T-helper 17 cell (primary cell): ENCODE measurements around the gene TNK1. TPM values are rescaled to one million over a fixed set of nuclear protein-coding genes. Genes with fewer than 3 reads are reported as not detected.
A peak's percentile ranks its signal among the peaks of the same experiment; 100 is the strongest.
"Not testable (repeated sequence)": the region's sequence is repeated elsewhere in the genome, so short reads cannot be mapped to it uniquely, and the experiment has no call there.

ENCODE experiments used
- ATAC-seq: fragments of 150-1000 bp; cut with Tn5 transposase; 2 replicates; pipeline ENCODE4 v1.10.0; 2021; ENCODE audit warnings: mild to moderate bottlenecking, moderate library complexity
- DNase-seq, 3 donors: peaks; one replicate each; pipeline versions ENCODE4 v3.0.0 to v3.0.0-alpha.2; 2020 to 2021
- H3K9me3 ChIP-seq: one replicate; pipeline ENCODE4 v1.7.0; 2013; ENCODE audit warnings: low read length, mild to moderate bottlenecking; ENCODE audit not compliant: control insufficient read depth, poor library complexity, severe bottlenecking
- H3K27ac Mint-ChIP-seq: one replicate; pipeline ENCODE4 v1.8.0; 2022; ENCODE audit warnings: mild to moderate bottlenecking, moderate library complexity, mixed read lengths
- H3K27me3 Mint-ChIP-seq: one replicate; pipeline ENCODE4 v1.8.0; 2022; ENCODE audit warnings: mixed read lengths
- H3K36me3 Mint-ChIP-seq: one replicate; pipeline ENCODE4 v1.8.0; 2022; ENCODE audit warnings: low read depth, mixed read lengths
- H3K4me1 Mint-ChIP-seq: one replicate; pipeline ENCODE4 v1.8.0; 2022; ENCODE audit warnings: mild to moderate bottlenecking, mixed read lengths
- H3K4me3 Mint-ChIP-seq: one replicate; pipeline ENCODE4 v1.8.0; 2022; ENCODE audit warnings: mild to moderate bottlenecking, moderate library complexity, mixed read lengths
- total RNA-seq, 4 donors: library from RNA in 2 of 4; stranded (reverse) in 2 of 4; gene quantifications; one replicate each; pipeline ENCODE4 v1.2.3 and lab custom pipeline; 2022 to 2026

TNK1 gene
- total RNA-seq, 2 donors from 2014 or later, result 4.8 to 5.9 TPM

GRCh38 chr17:7363311-7363710, 17.6 kb upstream of the TNK1 start:
- H3K36me3 Mint-ChIP-seq, result peaks cover 2% of the 10 kb centered on the region
- ATAC-seq, result no peak
- H3K27me3 Mint-ChIP-seq, result peaks cover 15% of the 10 kb centered on the region
- H3K27ac Mint-ChIP-seq, result no peak overlapping the region
- H3K9me3 ChIP-seq, result no peaks in the 10 kb centered on the region
- H3K4me3 Mint-ChIP-seq, result no peak overlapping the region
- DNase-seq, result no peak
- H3K4me1 Mint-ChIP-seq, result peaks cover 5% of the 10 kb centered on the region

GRCh38 chr17:7365963-7366362, 14.9 kb upstream of the TNK1 start:
- ATAC-seq, H3K9me3 ChIP-seq, DNase-seq, H3K27ac Mint-ChIP-seq, H3K4me1 Mint-ChIP-seq, H3K36me3 Mint-ChIP-seq, H3K4me3 Mint-ChIP-seq: not testable (repeated sequence)
- H3K27me3 Mint-ChIP-seq, result peaks cover 24% of the 10 kb centered on the region

GRCh38 chr17:7367083-7367482, 13.8 kb upstream of the TNK1 start:
- DNase-seq (no peak), ATAC-seq (no peak)
- Mint-ChIP-seq H3K36me3 (peaks cover 2% of the 10 kb centered on the region), H3K27me3 (peaks cover 17% of the 10 kb centered on the region), H3K27ac (no peak overlapping the region), H3K4me1 (peaks cover 7% of the 10 kb centered on the region), H3K4me3 (no peak overlapping the region)
- no peaks in the 10 kb centered on the region for H3K9me3 ChIP-seq

- ATAC-seq, result no peak
- H3K4me1 Mint-ChIP-seq, result peaks cover 7% of the 10 kb centered on the region
- no peak for DNase-seq
- no peak overlapping the region for H3K4me3 Mint-ChIP-seq
- no peak overlapping the region for H3K27ac Mint-ChIP-seq
- no peaks in the 10 kb centered on the region for H3K9me3 ChIP-seq
- H3K36me3 Mint-ChIP-seq, result peaks cover 2% of the 10 kb centered on the region
- H3K27me3 Mint-ChIP-seq, result peaks cover 14% of the 10 kb centered on the region
Observed at GRCh38 chr17:7367918-7368598, 12.8 kb upstream of the TNK1 start.

GRCh38 chr17:7368599-7368994, 12.3 kb upstream of the TNK1 start:
- peaks cover 14% of the 10 kb centered on the region for H3K27me3 Mint-ChIP-seq
- H3K36me3 Mint-ChIP-seq, H3K9me3 ChIP-seq, DNase-seq, H3K27ac Mint-ChIP-seq, H3K4me1 Mint-ChIP-seq, ATAC-seq, H3K4me3 Mint-ChIP-seq: not testable (repeated sequence)

DNA sequence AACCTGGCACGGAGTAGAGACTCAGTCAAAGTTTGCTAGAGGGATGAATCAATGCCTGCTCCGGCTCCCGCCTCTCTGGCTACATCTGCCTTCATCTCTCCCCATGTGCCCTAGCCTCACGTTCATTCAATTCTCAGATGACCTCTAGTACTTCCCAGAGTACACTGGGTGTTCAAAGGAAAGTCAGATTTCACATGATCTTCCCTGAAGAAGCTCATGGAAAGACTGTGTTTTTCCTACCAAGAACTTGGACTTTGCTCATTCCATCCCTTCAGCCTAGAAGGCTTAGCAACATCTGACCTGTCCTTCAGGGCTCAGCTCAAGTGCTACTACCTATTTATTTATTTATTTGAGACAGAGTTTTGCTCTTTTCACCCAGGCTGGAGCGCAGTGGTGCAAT, 11.1 kb upstream of the TNK1 start:
- no peak overlapping the region for H3K4me3 Mint-ChIP-seq
- H3K27me3 Mint-ChIP-seq, result peaks cover 14% of the 10 kb centered on the region
- DNase-seq (no peak), ATAC-seq (no peak)
- peaks cover 7% of the 10 kb centered on the region for H3K4me1 Mint-ChIP-seq
- H3K9me3 ChIP-seq, result no peaks in the 10 kb centered on the region
- H3K36me3 Mint-ChIP-seq, result peaks cover 2% of the 10 kb centered on the region
- no peak overlapping the region for H3K27ac Mint-ChIP-seq

DNA sequence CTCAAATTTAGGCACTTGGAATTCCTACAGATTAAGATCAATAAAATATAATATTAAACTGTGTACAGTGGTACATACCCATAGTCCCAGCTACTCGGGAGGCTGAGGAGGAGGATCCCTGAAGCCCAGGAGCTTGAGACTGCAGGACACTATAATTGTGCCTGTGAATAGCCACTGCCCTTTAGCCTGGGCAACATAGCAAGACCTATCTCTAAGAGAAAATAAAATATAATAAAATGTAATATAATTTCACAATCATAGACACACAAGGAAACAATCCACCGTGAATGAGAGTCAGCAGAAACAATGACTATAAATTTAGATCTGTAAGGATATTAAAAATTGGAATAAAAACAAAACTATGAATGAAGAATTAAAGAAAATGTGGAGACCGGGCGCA, 10.0 kb upstream of the TNK1 start:
- no peaks in the 10 kb centered on the region for H3K36me3 Mint-ChIP-seq
- DNase-seq (no peak), ATAC-seq (no peak)
- peaks cover 2% of the 10 kb centered on the region for H3K4me1 Mint-ChIP-seq
- H3K4me3 Mint-ChIP-seq, result no peak overlapping the region
- no peaks in the 10 kb centered on the region for H3K9me3 ChIP-seq
- H3K27ac Mint-ChIP-seq, result no peak overlapping the region
- peaks cover 9% of the 10 kb centered on the region for H3K27me3 Mint-ChIP-seq

GRCh38 chr17:7374353-7374752, 6.5 kb upstream of the TNK1 start:
- ATAC-seq, result no peak
- Mint-ChIP-seq H3K4me1 (peaks cover 2% of the 10 kb centered on the region), H3K36me3 (no peaks in the 10 kb centered on the region), H3K27ac (no peak overlapping the region), H3K27me3 (peaks cover 14% of the 10 kb centered on the region), H3K4me3 (no peak overlapping the region)
- no peaks in the 10 kb centered on the region for H3K9me3 ChIP-seq
- no peak for DNase-seq

GRCh38 chr17:7379134-7379533, 1.8 kb upstream of the TNK1 start:
- Mint-ChIP-seq H3K4me3 (no peak overlapping the region), H3K27ac (no peak overlapping the region), H3K27me3 (peaks cover 39% of the 10 kb centered on the region), H3K4me1 (peaks cover 5% of the 10 kb centered on the region), H3K36me3 (peaks cover 3% of the 10 kb centered on the region)
- H3K9me3 ChIP-seq, result no peaks in the 10 kb centered on the region
- no peak for DNase-seq
- ATAC-seq, result no peak

DNA sequence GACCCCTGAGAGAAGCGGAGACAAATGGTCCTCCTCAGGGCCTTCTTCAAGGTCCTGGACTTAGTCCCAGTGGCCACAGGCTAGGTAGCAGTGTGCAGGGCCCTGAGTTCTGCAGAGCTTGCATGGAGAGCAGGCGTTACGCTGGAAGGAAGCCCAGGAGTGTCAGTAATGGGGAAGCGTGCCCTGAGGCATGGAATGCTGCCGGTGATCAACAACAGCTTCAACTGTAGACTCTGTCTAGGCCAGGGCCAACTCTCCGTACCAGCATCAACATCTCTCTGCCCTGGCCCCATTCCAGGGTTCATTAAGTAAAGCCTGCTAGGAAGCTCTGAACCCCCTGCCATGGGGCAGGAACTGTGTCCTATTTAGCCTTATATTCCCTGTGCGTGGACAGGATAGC, 568 bp upstream of the TNK1 start:
- Mint-ChIP-seq H3K4me3 (no peak overlapping the region), H3K27me3 (peaks cover 39% of the 10 kb centered on the region), H3K4me1 (peaks cover 10% of the 10 kb centered on the region), H3K27ac (no peak overlapping the region), H3K36me3 (peaks cover 3% of the 10 kb centered on the region)
- no peak for DNase-seq
- no peaks in the 10 kb centered on the region for H3K9me3 ChIP-seq
- no peak for ATAC-seq

- no peaks in the 10 kb centered on the region for H3K9me3 ChIP-seq
- Mint-ChIP-seq H3K27ac (no peak overlapping the region), H3K4me1 (peaks cover 16% of the 10 kb centered on the region), H3K4me3 (no peak overlapping the region), H3K36me3 (peaks cover 6% of the 10 kb centered on the region), H3K27me3 (peaks cover 37% of the 10 kb centered on the region)
- ATAC-seq, result no peak
- DNase-seq, result no peak
Observed at GRCh38 chr17:7382901-7383300, 2.0 kb downstream of the TNK1 start.

DNA sequence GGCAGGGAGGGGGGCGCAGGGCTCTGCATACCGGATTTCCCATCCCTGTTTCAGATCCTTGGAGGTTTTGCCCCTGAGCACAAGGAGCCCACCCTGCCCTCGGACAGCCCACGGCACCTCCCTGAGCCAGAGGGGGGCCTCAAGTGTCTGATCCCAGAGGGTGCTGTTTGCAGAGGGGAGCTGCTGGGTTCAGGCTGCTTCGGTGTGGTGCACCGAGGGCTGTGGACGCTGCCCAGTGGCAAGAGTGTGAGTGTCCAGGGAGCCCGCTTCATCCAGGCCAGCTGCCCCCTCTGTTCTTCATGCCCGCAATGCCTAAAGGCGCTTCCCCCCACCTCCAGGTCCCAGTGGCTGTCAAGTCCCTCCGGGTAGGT, 2.5 kb downstream of the TNK1 start:
- H3K9me3 ChIP-seq, result no peaks in the 10 kb centered on the region
- peaks cover 16% of the 10 kb centered on the region for H3K4me1 Mint-ChIP-seq
- DNase-seq (no peak), ATAC-seq (no peak)
- H3K4me3 Mint-ChIP-seq, result peak overlapping the region; percentile 85
- H3K27ac Mint-ChIP-seq, result no peak overlapping the region
- H3K36me3 Mint-ChIP-seq, result peaks cover 6% of the 10 kb centered on the region
- H3K27me3 Mint-ChIP-seq, result peaks cover 35% of the 10 kb centered on the region

GRCh38 chr17:7383742-7384488, 3.0 kb downstream of the TNK1 start:
- peak overlapping the region; percentile 85 for H3K4me3 Mint-ChIP-seq
- peaks cover 6% of the 10 kb centered on the region for H3K36me3 Mint-ChIP-seq
- H3K27ac Mint-ChIP-seq, result peak overlapping the region; percentile 86
- DNase-seq (peak; percentile 66 to 76 (median 75)), ATAC-seq (peak; percentile 97)
- peaks cover 35% of the 10 kb centered on the region for H3K27me3 Mint-ChIP-seq
- H3K9me3 ChIP-seq, result no peaks in the 10 kb centered on the region
- H3K4me1 Mint-ChIP-seq, result peaks cover 16% of the 10 kb centered on the region
